BE2C (cell line): ENCODE data around the gene PHKB.
"Not testable (repeated sequence)": the region's sequence is repeated elsewhere in the genome, so short reads cannot be mapped to it uniquely, and the experiment has no call there.

Source experiments
- DNase-seq: peaks from one replicate; pipeline ENCODE4 v3.0.0-alpha.2; 2020
- H3K27me3 ChIP-seq: fragments of 250-450 bp; sonication (Bioruptor Pico); 2 replicates; pipeline ENCODE4 v1.5.1; 2020; ENCODE audit warnings: mild to moderate bottlenecking
- H3K36me3 ChIP-seq: fragments of 250-450 bp; sonication (Bioruptor Pico); 2 replicates; pipeline ENCODE4 v1.5.1; 2020; ENCODE audit warnings: mild to moderate bottlenecking
- H3K4me1 ChIP-seq: fragments of 250-450 bp; sonication (Bioruptor Pico); 2 replicates; pipeline ENCODE4 v1.5.1; 2020
- H3K4me3 ChIP-seq: 2 replicates; pipeline ENCODE4 v1.5.1; 2011; ENCODE audit warnings: low read depth, low read length
- H3K9me3 ChIP-seq: fragments of 250-450 bp; sonication (Bioruptor Pico); 2 replicates; pipeline ENCODE4 v1.5.1; 2020
- CTCF ChIP-seq: IDR thresholded peaks from 2 replicates; pipeline ENCODE4 v1.5.1; 2012; ENCODE audit warnings: mild to moderate bottlenecking, low read depth, low read length

Gene PHKB

GRCh38 chr16:47660540-47660939 is 199.4 kb downstream of the PHKB start:
- no peak for DNase-seq
- no peaks in the 10 kb centered on the region for H3K9me3 ChIP-seq
- no peak for TF ChIP-seq CTCF
- H3K4me3 ChIP-seq, result no peak overlapping the region
- no peaks in the 10 kb centered on the region for H3K4me1 ChIP-seq
- H3K36me3 ChIP-seq, result peaks cover 6% of the 10 kb centered on the region
- no peaks in the 10 kb centered on the region for H3K27me3 ChIP-seq

GRCh38 chr16:47664653-47665325 is 203.7 kb downstream of the PHKB start:
- Histone ChIP-seq H3K9me3 (no peaks in the 10 kb centered on the region), H3K4me3 (no peak overlapping the region), H3K4me1 (no peaks in the 10 kb centered on the region), H3K27me3 (no peaks in the 10 kb centered on the region), H3K36me3 (peaks cover 6% of the 10 kb centered on the region)
- no peak for DNase-seq
- TF ChIP-seq CTCF, result no peak

GRCh38 chr16:47666434-47666833 is 205.3 kb downstream of the PHKB start:
- Histone ChIP-seq H3K27me3 (no peaks in the 10 kb centered on the region), H3K4me1 (no peaks in the 10 kb centered on the region), H3K9me3 (no peaks in the 10 kb centered on the region), H3K36me3 (no peaks in the 10 kb centered on the region), H3K4me3 (no peak overlapping the region)
- no peak for TF ChIP-seq CTCF
- DNase-seq, result no peak

GRCh38 chr16:47667956-47668355 is 206.8 kb downstream of the PHKB start:
- no peak for TF ChIP-seq CTCF
- Histone ChIP-seq H3K4me3 (no peak overlapping the region), H3K36me3 (no peaks in the 10 kb centered on the region), H3K27me3 (no peaks in the 10 kb centered on the region), H3K9me3 (no peaks in the 10 kb centered on the region), H3K4me1 (no peaks in the 10 kb centered on the region)
- no peak for DNase-seq

GRCh38 chr16:47672475-47672874 is 211.3 kb downstream of the PHKB start:
- Histone ChIP-seq H3K4me3 (no peak overlapping the region), H3K36me3 (no peaks in the 10 kb centered on the region), H3K9me3 (no peaks in the 10 kb centered on the region), H3K27me3 (no peaks in the 10 kb centered on the region), H3K4me1 (peaks cover 3% of the 10 kb centered on the region; the same call in 1 of the 2 replicates)
- TF ChIP-seq CTCF, result no peak
- no peak for DNase-seq

GRCh38 chr16:47676635-47677177 is 215.6 kb downstream of the PHKB start:
- no peak overlapping the region for H3K4me3 ChIP-seq
- no peak for DNase-seq
- H3K9me3 ChIP-seq, result no peaks in the 10 kb centered on the region
- TF ChIP-seq CTCF, result no peak
- no peaks in the 10 kb centered on the region for H3K36me3 ChIP-seq
- H3K27me3 ChIP-seq, result no peaks in the 10 kb centered on the region
- peaks cover 3% of the 10 kb centered on the region; the same call in 1 of the 2 replicates for H3K4me1 ChIP-seq

- not testable (repeated sequence) for H3K4me1 ChIP-seq, H3K9me3 ChIP-seq, H3K4me3 ChIP-seq, H3K27me3 ChIP-seq, DNase-seq, H3K36me3 ChIP-seq
Observed at GRCh38 chr16:47681571-47681970, 220.4 kb downstream of the PHKB start.
